NCI-H2107 (cell line): ENCODE measurements around the gene RFTN1.

Experiments
- DNase-seq: peaks from one replicate; lab custom pipeline; 2025; lab: John Stamatoyannopoulos, UW

Gene RFTN1

DNA sequence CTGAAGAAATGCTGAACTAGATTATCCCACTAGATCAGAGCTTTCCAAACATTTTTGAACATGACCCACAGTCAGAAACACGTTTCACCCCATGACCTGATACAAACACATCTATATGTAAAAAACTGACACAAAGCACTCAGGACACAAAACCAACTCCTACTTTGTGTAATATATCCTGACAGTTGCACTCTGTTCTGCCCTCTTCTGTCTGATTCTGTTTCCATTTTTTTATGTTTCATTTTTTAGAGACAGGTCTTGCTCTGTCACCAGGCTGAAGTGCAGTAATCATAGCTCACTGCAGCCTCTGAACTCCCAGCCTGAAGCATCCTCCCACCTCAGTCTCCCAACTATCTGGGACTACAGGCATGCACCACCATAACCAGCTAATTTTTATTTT is 15.8 kb upstream of the RFTN1 start:
- DNase-seq = no peak

DNA sequence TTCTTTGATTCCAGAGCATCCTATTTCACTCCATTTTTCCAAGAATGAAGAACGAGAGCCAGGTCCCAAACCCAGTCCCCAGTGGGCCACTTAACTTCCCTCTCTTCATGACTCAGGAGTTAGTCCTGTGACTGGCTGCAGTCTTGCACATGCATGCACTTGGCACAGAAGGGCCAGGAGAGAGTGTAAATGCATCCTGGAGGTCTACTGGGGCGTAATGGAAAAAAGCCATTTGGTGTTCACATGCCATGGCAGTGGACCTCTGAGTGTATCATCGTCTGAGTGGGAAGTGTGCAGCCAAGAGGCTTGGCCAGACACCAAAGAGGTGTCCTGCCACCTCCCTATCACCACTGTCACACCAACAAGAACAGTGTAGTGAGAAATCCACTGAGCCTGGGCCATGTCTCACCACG is 15.1 kb upstream of the RFTN1 start:
- no peak for DNase-seq

- DNase-seq = no peak
Observed at GRCh38 chr3:16528106-16528505, 14.6 kb upstream of the RFTN1 start.

GRCh38 chr3:16524196-16524595 is 10.7 kb upstream of the RFTN1 start:
- DNase-seq = no peak

DNA sequence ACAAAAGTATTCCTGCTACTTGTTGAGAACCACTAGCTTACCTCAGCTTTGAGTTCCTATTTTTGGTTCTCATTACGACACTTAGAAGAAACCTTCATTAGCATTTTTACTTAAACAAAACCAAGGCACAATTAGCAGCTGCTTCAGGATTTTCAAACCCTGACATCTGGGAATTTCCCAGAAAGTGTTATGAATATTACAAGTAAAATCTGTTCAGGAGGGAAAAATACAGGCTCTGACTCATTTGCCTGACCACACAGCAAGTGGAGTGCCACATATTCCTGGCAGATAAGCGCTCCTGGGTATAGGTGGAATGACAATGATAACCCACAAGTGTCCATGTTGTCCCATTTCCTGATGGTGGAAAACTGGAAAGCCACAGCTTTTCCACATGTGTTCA is 10.3 kb upstream of the RFTN1 start:
- no peak for DNase-seq

DNA sequence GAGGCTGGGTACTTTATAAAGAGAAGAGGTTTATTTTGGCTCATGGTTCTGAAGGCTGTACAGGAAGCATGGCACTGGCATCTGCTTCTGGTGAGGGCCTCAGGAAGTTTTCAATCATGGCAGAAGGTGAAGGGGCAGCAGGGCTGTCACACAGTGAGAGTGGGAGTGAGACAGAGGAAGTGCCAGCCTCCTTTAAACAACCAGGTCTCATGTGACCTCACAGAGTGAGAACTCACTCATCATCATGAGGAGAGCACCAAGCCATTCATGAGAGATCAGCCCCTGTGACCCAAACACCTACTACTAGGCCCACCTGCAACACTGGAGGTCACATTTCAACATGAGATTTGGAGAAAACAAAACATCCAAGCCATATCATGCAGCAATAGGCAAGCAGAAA is 9.3 kb upstream of the RFTN1 start:
- DNase-seq = no peak

DNA sequence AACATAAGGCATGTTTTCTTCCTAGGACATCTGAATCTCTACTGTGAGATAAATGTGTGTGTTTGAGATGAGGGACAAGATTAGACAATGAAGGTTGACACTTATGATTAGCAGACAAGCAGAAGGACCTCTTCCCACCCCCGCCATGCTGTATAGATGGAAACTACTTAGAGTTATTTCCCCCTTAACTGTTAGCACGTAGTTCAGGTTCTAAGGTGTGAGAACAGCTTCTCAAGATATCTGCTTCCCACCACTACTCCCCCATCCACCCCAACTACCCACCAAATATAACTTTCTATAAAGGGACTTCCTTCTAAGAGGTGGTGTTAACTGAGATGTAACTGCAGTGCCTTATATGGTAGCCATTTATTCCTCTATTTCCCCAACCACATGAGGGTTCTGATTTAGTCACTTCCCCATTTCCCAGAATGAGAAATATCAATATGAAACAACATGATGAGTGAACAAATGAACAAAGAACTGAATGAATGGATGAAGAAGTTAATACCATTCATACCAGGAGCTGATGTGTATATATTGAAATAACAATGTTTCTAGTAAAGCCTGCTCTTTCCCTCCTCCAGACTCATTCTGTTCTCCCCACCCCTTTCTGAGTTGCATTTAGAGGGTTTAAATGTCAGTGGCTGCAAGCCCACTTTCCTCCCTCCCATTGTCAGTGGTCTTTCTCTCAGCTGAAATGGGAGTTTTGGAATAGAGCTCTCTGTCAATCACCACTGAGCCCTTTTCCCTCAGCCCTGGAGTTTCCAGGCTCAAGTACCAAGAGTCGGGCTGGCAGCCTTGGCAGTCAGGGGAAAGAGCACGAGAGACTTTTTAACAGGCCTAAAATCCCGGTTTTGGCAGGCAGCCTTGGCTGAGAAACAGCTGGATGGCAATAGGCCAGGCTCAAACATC is 7.7 kb upstream of the RFTN1 start:
- no peak for DNase-seq

- no peak for DNase-seq
Observed at GRCh38 chr3:16520241-16520969, 6.9 kb upstream of the RFTN1 start.

GRCh38 chr3:16516695-16517481 is 3.4 kb upstream of the RFTN1 start:
- no peak for DNase-seq

DNA sequence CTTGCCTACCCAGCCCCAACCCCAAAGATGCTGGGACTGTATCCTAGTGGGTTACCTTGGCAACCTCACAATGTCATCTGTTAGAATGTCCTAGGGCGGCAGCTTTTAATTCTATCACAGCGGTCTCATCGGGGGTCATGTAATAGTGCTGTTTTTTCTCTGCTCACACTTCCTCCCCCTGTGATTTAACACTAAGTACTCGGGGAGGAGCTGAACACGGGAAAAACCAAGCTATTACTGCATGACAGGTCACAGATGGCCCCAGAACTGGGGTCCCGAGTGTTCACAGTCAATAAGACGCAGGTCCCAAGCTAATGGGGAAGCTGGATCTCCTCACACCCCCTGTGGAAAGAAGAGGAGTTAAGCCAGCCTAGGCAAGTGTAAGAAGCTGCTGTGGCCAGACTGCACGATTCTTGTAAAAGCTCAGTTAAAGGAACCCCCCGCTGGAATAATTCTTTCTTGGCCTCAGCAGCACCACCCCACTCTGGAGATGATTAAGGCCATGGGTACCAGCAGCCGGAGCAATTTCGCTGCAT is 2.5 kb upstream of the RFTN1 start:
- no peak for DNase-seq

DNA sequence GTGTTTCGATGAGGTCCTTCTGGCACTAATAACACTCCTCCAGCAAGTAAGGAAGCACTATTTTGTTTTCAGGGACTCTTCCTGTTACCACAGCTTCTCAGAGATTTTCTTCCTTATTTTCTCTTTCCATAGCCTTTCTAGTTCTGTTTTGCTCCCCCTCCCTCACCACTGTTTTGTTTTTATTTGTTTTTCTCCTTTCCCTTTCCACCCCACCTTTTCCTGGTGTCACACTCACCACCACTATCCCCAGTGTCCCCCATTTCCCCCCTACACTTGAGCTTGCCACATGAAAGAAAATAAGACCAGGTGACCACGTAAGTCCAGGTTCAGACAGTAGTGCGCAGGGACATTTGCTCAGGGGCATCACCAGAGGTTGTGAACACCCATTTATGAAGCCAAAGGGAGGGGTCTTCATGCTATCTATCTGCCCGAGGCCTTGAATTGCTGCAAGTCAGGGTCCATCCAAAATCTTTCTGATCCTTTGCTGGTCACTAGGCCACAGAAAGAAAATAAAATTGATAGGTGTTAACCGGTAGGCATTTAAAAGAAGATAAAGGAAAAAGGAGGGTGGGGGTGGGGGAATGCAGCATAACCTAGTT is 1.4 kb upstream of the RFTN1 start:
- no peak for DNase-seq

GRCh38 chr3:16514021-16514700 is 662 bp upstream of the RFTN1 start:
- no peak for DNase-seq

DNA sequence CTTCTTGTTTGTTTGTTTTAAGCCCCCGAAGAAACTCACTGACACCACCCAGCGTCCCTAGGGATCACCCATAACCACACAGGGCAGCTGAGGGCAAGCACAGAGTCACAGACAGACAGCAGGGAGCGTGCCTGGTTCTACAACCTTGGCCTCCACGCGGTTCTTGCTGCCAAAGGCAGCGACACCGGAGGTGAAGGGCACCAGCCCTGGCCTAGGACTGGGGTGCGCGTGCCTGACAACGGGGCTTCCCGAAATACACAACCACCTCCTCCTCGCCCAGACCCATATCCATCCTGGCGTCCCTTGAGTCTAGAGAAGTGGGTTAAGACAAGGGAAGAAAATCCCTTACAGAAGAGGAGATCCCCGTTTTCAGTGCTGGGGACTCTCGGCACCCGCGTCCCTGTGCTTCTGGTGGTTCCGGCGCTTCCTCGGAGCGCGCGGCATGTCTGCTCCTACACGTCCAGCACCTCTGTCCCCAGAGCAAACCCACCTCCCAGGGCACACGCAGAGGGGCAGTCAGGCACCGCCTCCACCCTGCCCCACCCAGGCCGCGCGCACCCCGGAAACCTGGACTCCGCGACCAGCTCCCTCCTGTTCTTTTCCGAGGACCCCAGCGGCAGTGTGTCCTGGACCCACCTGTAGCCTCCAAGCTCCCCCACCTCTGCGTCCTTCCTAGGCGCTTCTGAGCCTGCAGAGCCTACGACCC is 911 bp downstream of the RFTN1 start:
- no peak for DNase-seq

- no peak for DNase-seq
Observed at GRCh38 chr3:16511681-16512434, 1.6 kb downstream of the RFTN1 start.

GRCh38 chr3:16510620-16511319 is 2.7 kb downstream of the RFTN1 start:
- DNase-seq = no peak

DNA sequence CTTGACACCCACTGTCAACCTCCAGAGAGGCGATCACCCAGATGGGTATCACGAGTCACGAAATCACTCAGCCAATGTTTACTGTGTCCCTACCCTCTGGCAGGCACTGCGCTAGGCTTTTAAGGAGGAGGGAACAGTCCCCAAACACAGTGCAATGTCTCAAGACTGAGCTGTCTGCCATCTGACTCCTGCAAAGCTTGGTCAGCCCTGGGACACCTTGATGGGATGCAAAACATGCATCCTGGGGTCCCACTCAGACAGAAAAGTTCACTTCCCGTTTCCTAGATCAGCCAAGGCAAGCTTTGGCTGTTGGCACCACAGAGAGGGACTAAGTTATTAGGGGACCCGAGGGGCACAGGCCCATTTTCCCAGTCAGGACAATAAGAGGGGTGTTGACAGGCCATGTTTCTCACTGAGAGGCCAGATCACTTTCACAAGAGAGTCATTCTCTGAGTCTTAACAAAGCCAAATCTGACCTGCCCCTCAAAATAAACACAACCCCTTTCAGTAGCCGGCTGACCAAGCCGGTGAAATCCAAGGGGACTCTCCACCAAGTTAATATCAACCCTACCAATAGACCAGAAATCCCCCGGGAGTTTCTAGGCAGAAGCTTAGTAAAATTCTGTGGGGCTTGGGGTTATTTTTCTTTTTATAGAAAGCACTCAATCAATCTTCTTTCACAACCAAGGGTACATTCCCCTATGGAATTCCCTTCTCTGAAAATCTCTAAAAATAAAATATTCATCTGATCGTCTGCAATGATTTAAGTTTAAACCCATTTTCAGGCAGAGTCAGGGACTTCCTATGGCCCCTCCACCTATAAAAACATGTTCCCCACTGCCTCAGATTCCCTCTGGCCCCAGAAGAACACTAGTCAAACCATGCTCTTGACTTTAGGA is 3.5 kb downstream of the RFTN1 start:
- no peak for DNase-seq

DNA sequence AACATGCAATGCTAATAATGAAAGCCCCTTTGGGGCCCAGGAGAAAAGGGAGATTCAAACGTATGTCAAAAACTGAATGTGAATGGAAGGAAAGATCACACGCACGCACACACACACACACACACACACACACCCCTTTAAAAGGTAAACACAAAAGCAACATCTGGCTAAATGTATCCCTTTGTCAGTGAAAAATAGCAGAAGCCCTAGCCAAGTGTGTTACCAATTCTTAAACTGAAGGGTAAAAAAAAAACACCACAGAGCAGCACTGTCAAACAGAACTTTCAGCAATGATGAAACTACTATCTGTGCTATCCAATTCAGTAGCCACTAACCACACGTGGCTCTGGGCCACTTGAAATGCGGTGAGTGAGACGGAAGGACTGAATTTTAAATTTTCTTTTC is 4.9 kb downstream of the RFTN1 start:
- no peak for DNase-seq

DNA sequence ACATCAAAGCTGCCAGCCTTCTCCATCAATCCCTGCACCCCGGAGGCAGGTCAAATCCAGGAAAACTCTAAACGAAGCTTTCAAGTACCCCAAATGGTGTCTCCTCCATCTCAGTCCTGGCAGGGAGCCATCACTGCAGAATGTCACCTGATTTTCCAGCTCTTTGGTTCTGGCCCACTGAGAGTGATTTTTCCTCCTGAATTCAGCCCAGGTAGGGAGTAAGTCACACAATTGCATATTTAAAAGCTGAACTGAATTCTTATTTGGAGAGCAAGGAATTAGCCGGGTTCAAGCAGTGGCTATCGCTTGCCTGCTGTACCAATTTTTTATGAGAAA is 5.3 kb downstream of the RFTN1 start:
- DNase-seq = no peak
